Natural killer cell (primary cell): ENCODE measurements around the gene TBPL2. TPM values are rescaled to one million over a fixed set of nuclear protein-coding genes. Genes with fewer than 3 reads are reported as not detected.
A peak's percentile ranks its signal among the peaks of the same experiment; 100 is the strongest.

ENCODE experiments used
- ATAC-seq, 3 donors: fragments of 150-1000 bp in 2 of 3; fragments of 200-7000 bp in 1 of 3; cut with Tn5 transposase; 1 replicate in 1 of 3; 2 replicates in 2 of 3; pipeline ENCODE4 v1.10.0; 2021; ENCODE audit warnings: mild to moderate bottlenecking in 2 of 3, moderate library complexity in 2 of 3
- DNase-seq, 2 donors: peaks; one replicate each; pipeline versions ENCODE4 v3.0.0 to v3.0.0-alpha.2; 2013 to 2021; ENCODE audit warnings: mixed read lengths in 1 of 2
- H3K27ac ChIP-seq: one replicate; pipeline ENCODE4 v1.5.1; 2013; ENCODE audit warnings: mild to moderate bottlenecking, low read length
- H3K27me3 ChIP-seq: one replicate; pipeline ENCODE4 v1.6.1; 2013; ENCODE audit warnings: low read length; ENCODE audit not compliant: control insufficient read depth, insufficient read depth
- H3K36me3 ChIP-seq: one replicate; pipeline ENCODE4 v1.6.1; 2013; ENCODE audit warnings: low read length; ENCODE audit not compliant: control insufficient read depth, insufficient read depth
- H3K4me1 ChIP-seq: one replicate; pipeline ENCODE4 v1.6.1; 2013; ENCODE audit warnings: low read length; ENCODE audit not compliant: control insufficient read depth, insufficient read depth
- H3K4me3 ChIP-seq: one replicate; pipeline ENCODE4 v1.5.1; 2013; ENCODE audit warnings: low read length
- H3K9me3 ChIP-seq: one replicate; pipeline ENCODE4 v1.6.1; 2013; ENCODE audit warnings: low read length; ENCODE audit not compliant: control insufficient read depth, insufficient read depth
- H3K27ac Mint-ChIP-seq, 2 donors: one replicate each; pipeline ENCODE4 v1.8.0; 2022; ENCODE audit warnings: mild to moderate bottlenecking in 2 of 2, mixed read lengths in 2 of 2, moderate library complexity in 1 of 2
- H3K27me3 Mint-ChIP-seq, 2 donors: one replicate each; pipeline ENCODE4 v1.8.0; 2022; ENCODE audit warnings: low read depth in 2 of 2, mixed read lengths in 2 of 2
- H3K36me3 Mint-ChIP-seq: one replicate; pipeline ENCODE4 v1.8.0; 2022; ENCODE audit warnings: mixed read lengths
- H3K4me1 Mint-ChIP-seq, 2 donors: one replicate each; pipeline ENCODE4 v1.8.0; 2022; ENCODE audit warnings: mixed read lengths in 2 of 2
- H3K4me3 Mint-ChIP-seq: one replicate; pipeline ENCODE4 v1.8.0; 2022; ENCODE audit warnings: mild to moderate bottlenecking, moderate library complexity, mixed read lengths
- H3K9me3 Mint-ChIP-seq, 2 donors: one replicate each; pipeline ENCODE4 v1.8.0; 2022; ENCODE audit warnings: mixed read lengths in 2 of 2
- CTCF ChIP-seq: fragments of 200-600 bp; IDR thresholded peaks from one replicate; pipeline ENCODE4 v1.8.0; 2022; ENCODE audit warnings: antibody characterized with exemption
- WGBS: methylation state at CpG from one replicate; pipeline ENCODE4 v1.1.7; 2013; ENCODE audit warnings: missing lambda C conversion rate; ENCODE audit not compliant: insufficient coverage; 5-methylcytosine and 5-hydroxymethylcytosine counted together
- intact Hi-C: fragments of 100-400 bp; cut with micrococcal nuclease; formaldehyde crosslinking; loops from one replicate; pipeline ENCODE4 v1.14.2; 2022
- total RNA-seq, 4 donors: library from RNA; stranded (reverse); fragments of 120-200 nt in 1 of 4; gene quantifications; one replicate each; pipeline versions ENCODE4 v1.2.3 to v1.2.4, GENCODE V29; 2013 to 2022

Gene TBPL2
- total RNA-seq, 3 donors from 2014 or later (not counting 1 experiment from before 2014, with no cell fraction given): not detected

DNA sequence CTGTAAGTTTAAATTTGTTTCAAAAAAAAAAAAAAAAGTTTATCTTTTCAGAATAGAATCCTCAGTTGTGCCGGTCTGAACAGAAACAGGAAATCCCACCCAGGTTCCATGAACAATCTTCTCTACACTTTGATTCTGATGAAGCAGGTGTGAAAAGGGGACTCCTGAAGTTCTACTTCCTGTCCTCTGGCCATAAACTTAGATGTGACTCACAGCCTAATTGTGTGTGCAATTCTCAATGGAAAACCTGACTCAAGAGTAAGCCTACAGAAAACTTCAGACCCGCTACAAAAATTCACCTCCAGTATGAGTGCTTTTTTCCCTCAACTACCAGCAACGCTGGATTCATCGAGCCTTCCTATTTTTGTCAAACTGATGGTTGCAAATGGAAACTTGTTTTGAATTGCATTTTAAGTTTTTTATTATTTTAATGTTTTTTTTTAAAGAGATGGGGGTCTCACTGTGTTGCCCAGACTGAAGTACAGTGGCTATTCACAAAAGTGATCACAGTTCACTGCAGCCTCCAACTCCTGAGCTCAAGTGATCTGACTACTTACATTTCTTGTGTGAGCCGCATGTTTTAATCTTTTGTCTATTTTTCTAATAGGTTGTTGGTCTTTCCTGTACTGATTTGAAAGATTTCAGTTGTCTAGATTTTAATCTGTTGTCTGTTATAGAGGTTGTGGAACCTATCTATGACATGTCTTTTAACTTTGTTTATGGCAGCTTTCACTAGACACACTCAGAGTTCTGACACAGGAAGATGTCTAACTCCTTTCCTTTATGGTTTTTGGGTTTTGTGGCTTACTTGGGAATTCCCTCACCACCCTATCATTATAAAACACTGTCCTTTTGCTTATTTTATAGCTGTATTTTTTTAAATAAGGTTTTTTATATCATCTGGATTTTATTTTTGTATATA is 66.4 kb downstream of the TBPL2 start:
- Mint-ChIP-seq H3K4me3 (peak overlapping the region; percentile 77), H3K36me3 (peaks cover 27% of the 10 kb centered on the region), H3K9me3 (no peaks in the 10 kb centered on the region), H3K27me3 (no peaks in the 10 kb centered on the region), H3K4me1 (peaks cover 21 to 24% of the 10 kb centered on the region in 2 donors), H3K27ac (peak overlapping the region; percentile 85 to 87)
- TF ChIP-seq CTCF: no peak
- peaks cover 17% of the 10 kb centered on the region for H3K4me1 ChIP-seq
- H3K36me3 ChIP-seq: peaks cover 30% of the 10 kb centered on the region
- WGBS: 19% methylated on average over 4 of the region's 5 CpGs
- peak; percentile 78 to 87 (median 85) for ATAC-seq
- peak in 1 of 2 donors; percentile 84 for DNase-seq
- H3K9me3 ChIP-seq: no peaks in the 10 kb centered on the region
- no peaks in the 10 kb centered on the region for H3K27me3 ChIP-seq
- intact Hi-C loops: loop anchor here (1.0 kb wide), 1 partner anchor 37 kb away; no protein-coding TSS in a partner anchor
- H3K4me3 ChIP-seq: no peak overlapping the region
- H3K27ac ChIP-seq: peak overlapping the region; percentile 78

GRCh38 chr14:55372825-55373224 is 67.6 kb downstream of the TBPL2 start:
- H3K27ac Mint-ChIP-seq: peak overlapping the region; percentile 85 to 87
- H3K27me3 Mint-ChIP-seq: no peaks in the 10 kb centered on the region
- no peaks in the 10 kb centered on the region for H3K9me3 ChIP-seq
- H3K4me1 Mint-ChIP-seq: peaks cover 21 to 24% of the 10 kb centered on the region in 2 donors
- H3K36me3 Mint-ChIP-seq: peaks cover 27% of the 10 kb centered on the region
- no peak overlapping the region for H3K27ac ChIP-seq
- DNase-seq (no peak), ATAC-seq (no peak)
- 93% methylated on average over 7 of the region's 7 CpGs for WGBS
- peaks cover 30% of the 10 kb centered on the region for H3K36me3 ChIP-seq
- no peaks in the 10 kb centered on the region for H3K9me3 Mint-ChIP-seq
- H3K4me3 Mint-ChIP-seq: no peak overlapping the region
- no peak for TF ChIP-seq CTCF
- intact Hi-C loops: no loop called here
- peaks cover 17% of the 10 kb centered on the region for H3K4me1 ChIP-seq
- no peak overlapping the region for H3K4me3 ChIP-seq
- H3K27me3 ChIP-seq: no peaks in the 10 kb centered on the region

DNA sequence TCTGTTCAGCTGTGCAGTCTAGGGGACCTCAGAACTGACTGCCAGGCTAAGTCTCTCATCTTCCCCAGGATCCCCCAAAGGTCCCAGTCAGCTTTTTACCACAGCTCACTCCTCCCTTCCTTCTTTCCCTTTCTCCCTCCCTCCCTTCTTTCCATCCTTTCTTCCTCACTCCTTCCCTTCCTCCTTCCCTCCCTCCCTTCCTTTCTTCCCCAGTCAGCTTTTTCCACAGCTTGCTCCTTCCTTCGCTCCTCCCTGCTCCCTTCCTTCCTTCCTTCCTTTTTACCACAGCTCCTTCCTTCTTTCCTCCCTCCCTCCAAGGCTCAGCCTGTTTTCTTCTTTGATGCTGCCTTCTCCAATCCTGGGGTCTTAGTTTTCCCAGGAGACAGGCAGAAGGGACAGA is 68.0 kb downstream of the TBPL2 start:
- Mint-ChIP-seq H3K36me3 (peaks cover 25% of the 10 kb centered on the region), H3K4me1 (peaks cover 21 to 24% of the 10 kb centered on the region in 2 donors), H3K4me3 (no peak overlapping the region), H3K9me3 (no peaks in the 10 kb centered on the region), H3K27ac (peak overlapping the region; percentile 85 to 87), H3K27me3 (no peaks in the 10 kb centered on the region)
- WGBS: 97% methylated on average over 1 of the region's 1 CpG
- intact Hi-C loops: no loop called here
- H3K36me3 ChIP-seq: peaks cover 28% of the 10 kb centered on the region
- H3K4me1 ChIP-seq: peaks cover 17% of the 10 kb centered on the region
- ATAC-seq: no peak
- H3K9me3 ChIP-seq: no peaks in the 10 kb centered on the region
- TF ChIP-seq CTCF: no peak
- H3K4me3 ChIP-seq: no peak overlapping the region
- no peaks in the 10 kb centered on the region for H3K27me3 ChIP-seq
- no peak for DNase-seq
- H3K27ac ChIP-seq: no peak overlapping the region
